NCI-H2029 treated with DMSO at 0.1 percent for 48 hours (cell line): ENCODE results near the gene CACNA1S.

Source experiments
- DNase-seq: peaks from one replicate; lab custom pipeline; 2025; lab: John Stamatoyannopoulos, UW

CACNA1S gene

GRCh38 chr1:201112173-201112731, at the start of gene CACNA1S:
Gene CACNA1S (minus strand): TSS chr1:201112426. CDS start chr1:201112339, 87 bp downstream.
- DNase-seq: no peak

- no peak for DNase-seq
These were observed 45.7 kb upstream of the CACNA1S start for GRCh38 chr1:201157949-201158348.

DNA sequence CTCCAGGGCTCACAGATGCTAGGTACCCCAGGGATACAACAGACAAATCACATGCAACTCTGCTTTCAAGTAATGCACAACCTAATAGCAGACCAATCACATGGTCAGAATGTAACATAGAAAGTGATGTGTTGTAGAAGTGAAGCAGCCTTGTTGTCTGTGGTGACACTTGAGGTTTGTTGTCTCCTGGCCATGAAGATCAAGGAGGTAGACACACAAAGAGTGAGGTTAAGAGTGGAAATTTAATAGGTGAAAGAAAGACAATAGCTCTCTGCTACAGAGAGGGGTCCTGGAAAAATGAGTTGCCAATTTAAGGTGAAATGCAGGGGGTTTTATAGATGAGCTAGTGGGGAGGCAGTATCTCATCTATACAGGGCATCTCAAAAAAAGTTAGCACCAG, 44.6 kb upstream of the CACNA1S start:
- no peak for DNase-seq

- DNase-seq: no peak
These were observed 44.1 kb upstream of the CACNA1S start for GRCh38 chr1:201156346-201156745.

- DNase-seq: no peak
These were observed 43.1 kb upstream of the CACNA1S start for GRCh38 chr1:201155354-201155753.

DNA sequence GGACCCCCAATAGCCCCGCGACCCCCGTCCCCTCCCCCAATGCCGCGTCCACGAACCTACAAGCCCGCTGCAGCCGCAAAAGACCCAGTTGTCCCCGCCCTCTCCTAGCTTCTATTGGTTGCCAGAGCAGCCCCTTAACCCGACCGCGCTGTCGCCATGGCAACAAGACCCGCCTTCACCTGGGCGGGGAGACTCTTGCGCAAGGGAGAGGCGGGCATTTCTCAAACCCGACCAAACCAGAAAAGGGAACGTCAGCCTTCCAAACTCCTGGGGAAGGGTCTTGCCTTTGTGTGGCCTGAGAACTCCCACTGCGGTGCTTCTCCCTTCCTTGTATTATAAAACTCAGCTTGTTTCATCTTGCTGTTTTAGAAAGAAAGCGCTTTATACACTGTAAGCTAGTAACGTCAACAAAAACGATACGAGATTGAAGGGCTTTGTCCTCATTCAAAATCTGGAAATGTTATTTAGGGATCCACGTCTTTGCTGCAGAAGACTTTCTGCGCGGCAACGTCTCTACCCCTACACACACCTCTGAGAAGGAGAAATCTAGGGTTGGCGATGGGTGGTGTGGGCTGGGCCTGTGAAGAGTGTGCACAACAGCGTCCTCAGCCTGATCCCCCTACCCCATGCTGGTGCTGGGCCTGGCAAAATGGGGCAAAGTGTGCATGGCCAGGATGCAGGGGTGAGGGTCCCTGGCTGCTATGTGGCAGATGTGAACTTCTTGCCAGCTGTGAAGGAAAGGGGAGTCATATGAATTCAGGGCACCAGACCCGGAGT, 42.4 kb upstream of the CACNA1S start, which contains the start of gene TMEM9:
TMEM9 (minus strand) TSS at position 86 of the 777 bp plus-strand sequence. CDS start 551 bp downstream, outside the sequence.
- DNase-seq: peak; percentile 86

GRCh38 chr1:201153474-201154388, 41.5 kb upstream of the CACNA1S start:
- no peak for DNase-seq

- DNase-seq: no peak
These were observed 37.2 kb upstream of the CACNA1S start for GRCh38 chr1:201149400-201149799.

DNA sequence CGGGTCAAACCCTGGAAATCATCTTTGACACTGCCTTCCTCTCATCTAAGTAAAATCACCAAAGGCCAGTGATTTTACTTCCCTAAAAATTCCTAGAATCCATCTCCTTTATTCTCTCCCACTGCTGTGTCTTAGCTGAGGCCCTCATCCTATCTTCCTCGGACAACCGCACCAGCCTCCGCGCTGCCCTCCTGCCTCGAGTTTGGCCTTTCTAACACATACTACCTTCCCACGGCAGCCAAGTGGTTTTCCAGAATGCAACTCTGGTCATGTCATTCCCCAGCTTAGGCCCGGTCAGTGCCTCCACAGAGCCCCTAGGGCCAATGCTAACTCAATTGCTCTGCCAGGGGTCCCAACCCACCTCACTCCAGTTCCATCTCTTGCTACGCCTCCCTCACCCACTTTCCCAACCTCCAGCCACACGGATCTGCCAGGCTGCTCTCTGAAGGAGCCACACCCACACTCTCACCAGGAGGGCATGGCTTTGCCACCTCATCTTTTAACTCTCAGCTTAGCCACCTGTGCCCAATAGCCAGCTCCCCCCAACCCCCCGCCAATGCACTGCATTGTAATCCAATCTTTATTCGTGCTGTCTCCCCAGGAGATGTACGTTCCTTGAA, 35.3 kb upstream of the CACNA1S start:
- no peak for DNase-seq

GRCh38 chr1:201146626-201147390, 34.6 kb upstream of the CACNA1S start:
- no peak for DNase-seq

GRCh38 chr1:201145816-201146215, 33.6 kb upstream of the CACNA1S start:
- no peak for DNase-seq

DNA sequence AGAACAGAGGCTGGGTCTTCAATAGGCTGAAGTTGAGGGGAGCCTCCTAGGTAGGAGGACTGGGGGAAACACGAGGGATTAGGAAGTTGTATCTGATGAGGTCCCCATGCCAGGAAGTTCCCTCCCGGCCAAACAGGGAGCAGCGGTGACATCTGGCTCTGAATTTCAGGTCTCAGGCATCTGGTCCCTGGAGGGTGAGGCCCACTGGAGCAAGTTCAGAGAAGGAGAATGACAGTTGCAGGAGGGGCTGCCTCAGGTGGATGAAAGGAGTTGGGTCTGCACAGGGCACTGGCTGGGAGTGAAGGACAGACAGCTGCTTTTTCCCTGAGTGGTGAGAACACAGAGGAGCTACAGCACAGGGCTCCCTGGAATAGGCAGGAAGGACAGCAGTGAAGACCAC, 32.9 kb upstream of the CACNA1S start:
- no peak for DNase-seq

GRCh38 chr1:201144701-201145100, 32.5 kb upstream of the CACNA1S start:
- no peak for DNase-seq

DNA sequence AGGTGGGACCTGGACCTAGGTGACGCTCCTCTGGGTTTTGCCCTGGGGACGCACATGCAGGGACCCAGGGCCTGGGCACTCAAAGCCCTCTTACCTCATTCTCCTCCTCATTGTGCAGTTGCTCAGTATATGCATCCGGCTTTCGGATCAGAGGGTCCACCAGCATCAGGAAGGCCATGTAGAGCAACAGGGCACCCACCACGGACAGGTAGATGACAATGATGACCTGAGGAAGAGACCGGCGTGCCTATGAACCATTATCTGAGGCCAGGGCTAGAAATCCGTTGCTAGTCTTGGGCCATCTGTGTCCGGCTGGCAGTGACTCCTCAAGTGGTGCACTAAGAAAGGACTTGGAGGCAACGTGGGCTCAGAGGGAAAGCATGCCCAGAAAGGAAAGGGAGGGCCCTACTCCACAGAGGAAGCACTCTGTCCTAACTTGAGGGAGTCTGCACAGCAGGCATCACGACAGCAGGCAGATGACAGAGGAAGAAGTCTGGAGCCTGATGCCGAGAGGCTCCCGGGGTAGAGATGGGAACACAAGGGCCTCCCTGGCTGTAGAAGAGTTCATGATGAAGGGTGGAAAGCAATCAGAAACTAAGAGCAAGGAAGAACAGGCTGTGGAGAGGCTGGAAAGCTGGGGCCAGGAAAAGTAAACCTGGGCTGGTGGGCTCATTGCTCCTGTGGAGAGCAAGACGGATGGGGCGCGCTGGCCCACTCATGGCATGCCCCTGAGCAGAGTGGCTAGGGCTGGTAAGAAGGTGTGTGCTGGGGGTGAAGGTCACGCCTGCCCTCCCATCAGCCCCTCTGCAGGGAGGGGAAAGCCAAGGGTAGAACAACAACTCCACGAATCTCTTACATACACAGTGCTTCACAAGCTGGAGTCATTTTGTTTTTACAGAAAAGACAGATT, 31.8 kb upstream of the CACNA1S start:
- no peak for DNase-seq

DNA sequence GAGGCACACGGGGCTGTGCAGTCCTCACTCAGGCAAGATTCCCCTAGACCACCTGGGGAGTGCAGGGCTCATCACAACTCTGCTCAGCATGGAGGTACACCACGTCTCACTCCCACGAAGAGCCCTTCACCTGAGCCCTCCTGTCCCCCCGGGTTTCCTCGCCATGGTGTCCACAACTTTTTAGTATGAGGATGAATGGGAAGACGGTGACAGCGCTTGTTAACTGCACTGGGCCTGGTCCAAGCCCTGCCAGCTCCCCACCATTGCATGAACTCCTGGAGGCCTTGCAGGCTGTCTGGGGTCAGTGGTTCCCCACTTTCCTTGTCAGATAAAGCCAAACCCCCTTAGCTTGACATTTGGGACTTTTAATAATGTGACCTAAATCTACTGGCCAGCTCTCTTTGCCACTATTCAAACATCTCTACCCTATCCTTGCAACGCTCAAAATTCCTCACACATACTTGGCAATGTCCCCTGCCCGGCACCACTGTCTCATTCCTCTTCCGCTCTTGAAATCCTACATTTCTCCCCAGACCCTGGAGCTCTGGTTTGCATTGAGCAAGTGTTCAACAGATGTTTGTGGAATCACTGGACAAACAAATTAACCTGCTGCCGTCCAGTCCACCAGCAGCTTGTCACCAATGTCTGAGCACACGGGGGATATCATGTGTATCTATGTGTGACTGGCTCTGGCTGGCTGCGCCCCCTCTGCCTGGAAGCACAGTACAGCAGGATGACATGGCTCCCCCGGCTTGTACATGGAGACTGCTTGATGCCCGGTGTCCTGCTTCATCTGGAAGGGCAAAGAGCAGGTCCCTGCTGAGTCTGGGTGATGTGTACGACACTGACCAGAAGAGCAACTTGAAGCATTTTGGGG, 30.9 kb upstream of the CACNA1S start:
- DNase-seq: no peak

GRCh38 chr1:201142011-201142848, 30.0 kb upstream of the CACNA1S start:
- DNase-seq: no peak

GRCh38 chr1:201141418-201141817, 29.2 kb upstream of the CACNA1S start:
- DNase-seq: no peak

DNA sequence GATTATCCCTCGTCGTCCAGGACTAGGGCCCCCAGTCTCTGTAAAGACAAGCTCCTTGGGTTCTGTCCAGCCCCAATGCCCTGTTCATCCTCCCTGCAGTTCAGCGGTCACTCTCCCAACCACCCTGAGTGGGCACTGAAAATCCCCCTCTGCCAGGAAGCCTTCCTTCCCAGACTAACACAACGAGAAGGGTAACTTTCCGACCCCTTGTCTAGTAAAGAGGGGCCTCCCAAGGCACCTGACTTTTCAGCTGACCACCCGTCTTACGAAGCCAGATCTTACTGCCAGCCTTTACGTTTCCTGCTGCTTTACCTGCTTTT, 28.7 kb upstream of the CACNA1S start:
- DNase-seq: no peak
